A673 (cell line): ENCODE measurements around the gene GLRA3.

ENCODE experiments used
- CTCF ChIP-seq: fragments of 300-800, 200-600 bp; sonication (generic); conservative IDR thresholded peaks from 2 replicates; pipeline ENCODE4 v1.5.1; 2017; ENCODE audit warnings: low read depth, mild to moderate bottlenecking, antibody characterized with exemption, low read length, moderate library complexity, mixed read lengths
- EZH2 ChIP-seq: fragments of 200-600 bp; sonication (generic); IDR thresholded peaks from 2 replicates; pipeline ENCODE4 v1.6.1; 2017; ENCODE audit warnings: borderline replicate concordance, low read depth, mild to moderate bottlenecking, mixed read lengths, antibody characterized with exemption, low read length; ENCODE audit not compliant: poor library complexity, severe bottlenecking

DNA sequence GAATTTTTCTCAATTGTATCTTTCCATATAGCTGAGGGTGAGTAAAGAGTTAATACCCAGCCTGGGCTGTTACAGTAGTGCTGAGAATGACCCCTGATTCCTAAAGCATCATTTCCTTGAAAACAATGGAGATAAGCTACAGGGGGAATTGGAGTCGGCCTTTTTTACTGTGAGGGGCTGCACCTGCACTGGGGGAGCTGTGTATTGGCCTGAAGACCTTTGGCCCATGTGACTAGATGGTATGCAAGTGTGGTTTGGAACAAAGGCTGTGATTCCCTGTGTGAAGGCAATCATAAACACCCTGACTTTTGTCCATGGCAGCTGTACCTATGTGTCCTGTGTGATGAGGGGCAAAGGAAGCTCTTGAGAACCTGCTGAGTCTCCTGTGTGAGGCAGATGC lies 182.7 kb downstream of the GLRA3 start:
- TF ChIP-seq CTCF (no peak), EZH2 (no peak)
